NOMO-1 (cell line): Measurements from ENCODE around the gene MTA1.

Experiments used
- DNase-seq, 2 experiments: peaks; one replicate each; lab custom pipeline; 2025; ENCODE audit not compliant: unreplicated experiment in 2 of 2; lab: John Stamatoyannopoulos, UW

MTA1 gene

DNA sequence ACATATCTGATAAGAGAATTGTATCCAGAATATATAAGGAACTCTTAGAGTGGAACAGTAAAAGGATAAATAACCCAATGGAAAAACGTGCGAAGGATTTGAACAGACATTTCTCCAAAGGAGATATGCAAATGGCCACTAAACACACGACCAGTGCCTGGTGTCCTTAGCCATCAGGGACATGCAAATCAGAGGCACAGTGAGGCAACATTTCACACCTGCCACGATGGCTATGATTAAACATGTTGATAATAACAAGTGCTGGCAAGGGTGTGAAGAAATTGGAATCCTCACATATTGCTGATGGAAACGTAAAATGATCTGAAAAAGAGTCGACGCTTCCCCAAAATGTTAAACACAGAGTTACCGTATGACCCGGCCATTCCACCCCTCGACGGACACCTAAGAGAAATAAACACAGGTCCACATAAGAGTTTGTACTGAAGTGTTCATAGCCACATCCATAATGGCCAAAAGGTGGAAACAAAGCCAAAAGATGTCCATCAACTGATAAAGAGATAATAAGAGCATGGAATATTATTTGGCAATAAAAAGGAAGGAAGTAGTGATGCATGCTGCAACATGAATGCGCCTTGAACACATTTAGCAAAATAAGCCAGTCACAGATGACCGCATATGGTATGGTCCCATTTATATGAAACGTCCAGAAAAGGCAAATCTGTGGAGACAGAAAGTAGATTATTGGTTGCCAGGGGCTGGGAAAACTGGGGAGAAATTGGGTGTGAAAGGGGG is 100.5 kb downstream of the MTA1 start:
- DNase-seq = no peak
